NCI-H226 (cell line): ENCODE data around the gene COL4A2.

Experiments used
- DNase-seq: peaks from one replicate; pipeline ENCODE4 v3.0.0-alpha.2; 2015

The COL4A2 gene

GRCh38 chr13:110503037-110503901, 196.2 kb downstream of the COL4A2 start:
- DNase-seq: no peak

DNA sequence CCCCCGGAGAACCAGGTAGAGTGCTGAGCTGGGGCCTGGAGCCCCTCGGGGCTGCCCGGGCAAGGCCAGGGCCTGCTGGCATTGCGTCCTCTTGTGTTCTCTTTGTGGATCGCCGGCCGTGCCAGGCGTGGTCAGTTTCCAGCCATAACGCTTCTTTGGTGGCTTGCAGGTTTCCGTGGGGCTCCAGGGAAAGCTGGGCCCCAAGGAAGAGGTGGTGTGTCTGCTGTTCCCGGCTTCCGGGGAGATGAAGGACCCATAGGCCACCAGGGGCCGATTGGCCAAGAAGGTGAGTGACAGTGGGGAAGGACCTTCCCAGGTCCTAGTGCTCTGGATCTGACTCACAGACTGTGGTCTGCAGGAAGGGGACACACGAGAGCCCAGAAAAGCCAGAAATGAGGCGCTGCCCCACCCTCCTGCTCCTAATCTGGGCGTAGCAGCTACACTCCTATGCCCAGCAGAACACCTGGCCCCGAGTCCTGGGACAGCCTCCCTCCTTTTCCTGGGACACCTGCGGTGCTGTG, 197.0 kb downstream of the COL4A2 start:
- no peak for DNase-seq

- no peak for DNase-seq
These were observed 198.5 kb downstream of the COL4A2 start for GRCh38 chr13:110505594-110505993.

GRCh38 chr13:110506396-110506795, 199.3 kb downstream of the COL4A2 start:
- DNase-seq: no peak

GRCh38 chr13:110506859-110507566, 199.9 kb downstream of the COL4A2 start:
- no peak for DNase-seq

DNA sequence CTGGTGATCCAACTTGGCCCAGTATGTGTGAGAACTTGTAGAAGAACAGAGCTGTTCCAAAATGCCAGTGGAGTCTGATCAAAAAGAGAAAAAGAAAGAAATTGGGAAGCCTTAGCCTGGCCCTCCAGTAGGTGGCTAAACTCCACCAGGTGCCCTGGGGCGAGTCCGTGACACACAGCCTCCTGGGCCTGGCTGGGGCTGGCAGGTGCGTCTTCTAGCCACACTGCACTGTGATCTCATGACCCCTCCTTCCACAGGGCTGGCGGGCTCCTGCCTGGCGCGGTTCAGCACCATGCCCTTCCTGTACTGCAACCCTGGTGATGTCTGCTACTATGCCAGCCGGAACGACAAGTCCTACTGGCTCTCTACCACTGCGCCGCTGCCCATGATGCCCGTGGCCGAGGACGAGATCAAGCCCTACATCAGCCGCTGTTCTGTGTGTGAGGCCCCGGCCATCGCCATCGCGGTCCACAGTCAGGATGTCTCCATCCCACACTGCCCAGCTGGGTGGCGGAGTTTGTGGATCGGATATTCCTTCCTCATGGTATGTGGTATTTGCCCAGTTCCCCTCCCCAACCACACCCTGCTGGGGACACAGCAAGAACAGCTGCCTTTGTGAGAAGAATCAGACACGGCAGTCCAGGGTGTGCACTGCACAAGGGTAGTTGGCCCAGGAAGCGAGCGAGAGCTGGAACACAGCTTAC, 200.7 kb downstream of the COL4A2 start:
- no peak for DNase-seq

- DNase-seq: no peak
These were observed 202.4 kb downstream of the COL4A2 start for GRCh38 chr13:110509478-110509926.

GRCh38 chr13:110509971-110510786, 203.1 kb downstream of the COL4A2 start:
- no peak for DNase-seq

GRCh38 chr13:110511509-110512181, 204.6 kb downstream of the COL4A2 start:
- DNase-seq: no peak

- no peak for DNase-seq
These were observed 205.2 kb downstream of the COL4A2 start for GRCh38 chr13:110512198-110512740.

GRCh38 chr13:110516500-110516899, 209.4 kb downstream of the COL4A2 start:
- DNase-seq: no peak

- DNase-seq: no peak
These were observed 210.6 kb downstream of the COL4A2 start for GRCh38 chr13:110517505-110518225.

DNA sequence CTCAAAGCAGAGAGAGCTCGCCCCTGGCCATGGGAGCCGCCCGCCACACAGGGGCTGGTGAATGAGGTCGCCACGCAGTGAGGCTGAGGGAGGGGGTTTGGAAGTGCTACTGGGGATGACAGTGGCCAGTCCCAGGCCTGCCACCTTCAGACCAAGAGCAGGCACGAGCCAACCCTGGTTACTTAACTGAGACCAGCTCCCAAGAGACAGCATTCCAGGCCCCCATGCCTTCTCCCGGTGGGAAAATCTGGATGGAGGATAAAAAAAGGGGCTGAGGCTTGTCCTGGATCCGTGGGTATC, 211.1 kb downstream of the COL4A2 start:
- DNase-seq: no peak

DNA sequence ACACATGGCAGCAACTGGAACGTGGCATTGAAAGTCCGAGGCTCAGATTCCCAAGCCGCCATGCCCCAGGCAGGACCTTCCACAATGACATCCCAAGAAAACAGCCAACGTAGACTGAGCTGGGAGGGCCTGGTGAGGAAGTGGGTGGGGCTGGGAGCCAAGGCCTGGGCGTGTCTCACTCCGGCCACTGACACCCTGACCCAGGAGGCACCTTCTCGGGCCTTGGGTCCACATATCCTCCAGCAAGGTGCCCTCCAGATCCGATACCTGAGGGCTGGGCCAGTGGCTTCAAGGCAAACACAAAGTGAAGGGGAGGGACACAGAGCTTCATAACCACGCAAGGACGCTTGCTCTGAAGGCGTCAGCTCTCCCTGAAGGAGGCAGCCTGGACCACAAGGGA, 211.5 kb downstream of the COL4A2 start:
- DNase-seq: no peak

- DNase-seq: no peak
These were observed 212.0 kb downstream of the COL4A2 start for GRCh38 chr13:110519046-110519445.

- DNase-seq: no peak
These were observed 212.4 kb downstream of the COL4A2 start for GRCh38 chr13:110519506-110519905.

GRCh38 chr13:110520431-110521295, 213.6 kb downstream of the COL4A2 start:
- DNase-seq: no peak

GRCh38 chr13:110521296-110521680, 214.2 kb downstream of the COL4A2 start:
- DNase-seq: no peak

- no peak for DNase-seq
These were observed 214.9 kb downstream of the COL4A2 start for GRCh38 chr13:110521946-110522345.

DNA sequence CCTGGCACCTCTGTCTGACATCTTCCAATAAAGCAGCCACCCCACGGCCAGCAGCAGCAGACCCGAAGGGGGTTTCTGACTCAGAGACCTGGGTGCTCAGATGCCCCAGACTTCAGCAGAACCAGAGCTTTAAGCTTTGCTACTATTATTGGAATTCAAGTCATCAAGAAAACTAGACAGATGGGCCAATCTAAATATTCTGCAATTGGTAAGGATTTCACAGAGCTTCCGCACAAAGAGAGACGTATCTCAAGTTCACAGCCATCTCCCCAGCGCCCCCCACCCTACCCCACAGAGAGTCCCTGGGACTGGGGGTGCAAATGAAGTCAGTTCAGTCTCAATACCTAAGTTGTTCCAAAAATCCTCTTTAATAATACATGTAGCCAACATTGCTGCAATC, 215.6 kb downstream of the COL4A2 start:
- no peak for DNase-seq
